MG63 (cell line): ENCODE measurements around the gene PRDX6. TPM values are rescaled to one million over a fixed set of nuclear protein-coding genes. Genes with fewer than 3 reads are reported as not detected.
A peak's percentile ranks its signal among the peaks of the same experiment; 100 is the strongest.
"Not testable (repeated sequence)": the region's sequence is repeated elsewhere in the genome, so short reads cannot be mapped to it uniquely, and the experiment has no call there.

Source experiments
- DNase-seq: peaks from one replicate; pipeline ENCODE4 v3.0.0-alpha.2; 2020
- H3K27me3 ChIP-seq: fragments of 250-450 bp; sonication (Bioruptor Pico); 2 replicates; pipeline ENCODE4 v1.5.1; 2020; ENCODE audit warnings: mild to moderate bottlenecking, moderate library complexity
- H3K36me3 ChIP-seq: fragments of 250-450 bp; sonication (Bioruptor Pico); 2 replicates; pipeline ENCODE4 v1.5.1; 2020; ENCODE audit warnings: mild to moderate bottlenecking, moderate library complexity
- H3K4me3 ChIP-seq: fragments of 250-450 bp; sonication (Bioruptor Pico); 2 replicates; pipeline ENCODE4 v1.5.1; 2020; ENCODE audit warnings: mild to moderate bottlenecking, moderate library complexity
- H3K9me3 ChIP-seq: fragments of 250-450 bp; sonication (Bioruptor Pico); 2 replicates; pipeline ENCODE4 v1.5.1; 2020; ENCODE audit warnings: mild to moderate bottlenecking, moderate library complexity
- total RNA-seq: library from RNA; depleted of rRNA; stranded (reverse); fragments of >200 nt; shearing (Covaris generic); gene quantifications from 2 replicates; pipeline ENCODE4 v1.2.3, GENCODE V29; 2014; ENCODE audit warnings: low replicate concordance

PRDX6 gene
- total RNA-seq, 1 experiment from 2014 or later: 232 TPM

DNA sequence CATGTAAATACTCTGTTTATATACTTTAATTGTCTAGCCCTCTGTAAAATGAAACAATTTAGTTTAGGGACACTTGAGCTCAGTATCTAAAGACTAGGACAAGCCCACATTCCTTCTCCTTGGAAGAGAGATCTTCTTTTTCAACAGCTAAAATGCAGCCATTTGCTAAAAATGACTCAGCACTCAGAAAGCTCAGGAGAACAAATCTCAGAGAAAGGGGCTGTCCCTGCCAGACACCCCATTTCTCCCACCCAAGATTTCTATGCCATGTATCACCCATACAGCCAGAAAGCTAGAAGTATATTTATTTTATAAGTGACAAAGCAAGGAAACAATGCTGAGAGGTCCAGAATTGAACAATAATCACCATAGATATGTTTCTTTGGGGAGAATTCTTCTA lies 23.2 kb upstream of the PRDX6 start:
- Histone ChIP-seq H3K36me3 (no peaks in the 10 kb centered on the region), H3K27me3 (no peaks in the 10 kb centered on the region), H3K9me3 (no peaks in the 10 kb centered on the region), H3K4me3 (no peak overlapping the region)
- no peak for DNase-seq

DNA sequence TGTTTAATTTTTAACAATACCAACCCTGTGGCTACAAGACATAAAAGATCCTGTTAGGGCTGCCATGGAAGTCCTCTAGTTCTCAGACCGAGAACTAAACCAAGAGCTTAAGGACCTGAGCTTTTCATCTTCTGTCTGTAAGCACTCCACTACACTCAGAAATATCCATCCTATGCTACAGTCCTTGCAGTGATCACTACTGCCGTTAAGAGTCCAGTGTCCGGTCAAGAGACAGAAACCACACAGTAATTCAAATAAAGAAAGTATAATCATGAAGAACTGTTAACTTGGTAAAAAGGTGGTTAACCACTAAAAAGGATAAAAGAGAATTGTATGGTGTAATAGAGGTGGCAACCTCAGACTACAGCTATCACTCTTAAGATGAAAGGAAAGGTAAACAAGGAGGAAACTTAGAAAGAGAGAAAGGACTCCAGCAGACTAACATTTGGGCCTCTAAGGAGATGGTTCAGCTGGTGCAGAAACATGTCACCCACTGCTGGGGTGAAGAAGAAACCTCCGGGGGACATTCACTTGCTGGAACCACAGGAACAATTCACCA lies 22.1 kb upstream of the PRDX6 start:
- Histone ChIP-seq H3K36me3 (no peaks in the 10 kb centered on the region), H3K9me3 (no peaks in the 10 kb centered on the region), H3K27me3 (no peaks in the 10 kb centered on the region), H3K4me3 (no peak overlapping the region)
- DNase-seq: no peak

DNA sequence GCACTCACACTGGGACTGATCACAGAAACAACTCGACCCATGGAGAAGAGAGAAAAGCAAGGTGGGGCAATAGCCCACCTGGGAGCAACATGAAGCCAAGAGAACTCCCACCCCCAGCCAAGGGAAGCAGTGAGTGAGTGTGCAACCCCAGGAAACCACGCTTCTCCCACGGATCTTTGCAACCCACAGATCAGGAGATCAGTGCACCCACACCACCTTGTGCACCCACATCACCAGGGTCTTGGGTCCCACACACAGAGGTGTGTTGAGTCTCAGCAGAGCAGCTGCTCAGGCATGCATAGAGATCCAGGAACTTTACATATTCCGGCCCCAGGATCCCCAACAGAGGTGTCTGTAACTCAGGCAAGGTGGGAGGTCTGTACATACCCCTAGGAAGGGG lies 17.2 kb upstream of the PRDX6 start:
- DNase-seq: no peak
- Histone ChIP-seq H3K9me3 (peaks cover 9% of the 10 kb centered on the region), H3K36me3 (no peaks in the 10 kb centered on the region; the same call in 1 of the 2 replicates), H3K4me3 (no peak overlapping the region), H3K27me3 (no peaks in the 10 kb centered on the region)

DNA sequence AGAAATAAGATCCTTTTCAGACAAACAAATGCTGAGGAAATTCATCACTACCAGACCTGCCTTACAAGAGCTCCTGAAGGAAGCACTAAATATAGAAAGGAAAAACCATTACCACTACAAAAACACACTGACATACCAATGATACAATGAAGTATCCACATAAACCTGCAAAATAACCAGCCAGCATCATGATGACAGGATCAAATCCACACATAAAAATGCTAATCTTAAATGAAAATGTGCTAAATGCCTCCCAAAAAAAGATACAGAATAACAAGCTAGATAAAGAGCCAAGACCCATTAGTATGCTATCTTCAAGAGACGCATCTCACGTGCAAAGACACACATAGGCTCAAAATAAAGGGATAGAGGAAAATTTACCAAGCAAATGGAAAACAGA lies 14.5 kb upstream of the PRDX6 start:
- H3K27me3 ChIP-seq, H3K36me3 ChIP-seq, H3K9me3 ChIP-seq, H3K4me3 ChIP-seq, DNase-seq: not testable (repeated sequence)

DNA sequence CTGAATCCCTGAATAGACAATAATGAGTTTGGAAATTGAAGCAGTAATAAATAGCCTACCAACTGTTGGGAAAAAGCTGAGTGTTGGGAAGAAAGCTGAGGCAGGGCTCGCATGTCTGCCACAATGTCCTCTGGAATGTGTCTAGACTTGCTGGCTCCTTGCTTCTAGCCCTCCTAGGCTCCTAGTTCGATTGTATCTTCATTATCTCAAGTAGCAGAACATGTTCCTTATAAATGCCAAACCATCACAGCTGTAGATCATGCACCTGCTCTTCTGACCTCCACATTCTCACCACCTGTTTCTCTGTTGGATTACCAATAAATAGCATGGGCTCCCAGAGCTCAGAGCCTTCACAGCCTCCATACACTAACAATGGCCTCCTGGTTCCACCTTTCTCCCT lies 12.9 kb upstream of the PRDX6 start:
- DNase-seq, H3K27me3 ChIP-seq, H3K36me3 ChIP-seq, H3K4me3 ChIP-seq, H3K9me3 ChIP-seq: not testable (repeated sequence)

DNA sequence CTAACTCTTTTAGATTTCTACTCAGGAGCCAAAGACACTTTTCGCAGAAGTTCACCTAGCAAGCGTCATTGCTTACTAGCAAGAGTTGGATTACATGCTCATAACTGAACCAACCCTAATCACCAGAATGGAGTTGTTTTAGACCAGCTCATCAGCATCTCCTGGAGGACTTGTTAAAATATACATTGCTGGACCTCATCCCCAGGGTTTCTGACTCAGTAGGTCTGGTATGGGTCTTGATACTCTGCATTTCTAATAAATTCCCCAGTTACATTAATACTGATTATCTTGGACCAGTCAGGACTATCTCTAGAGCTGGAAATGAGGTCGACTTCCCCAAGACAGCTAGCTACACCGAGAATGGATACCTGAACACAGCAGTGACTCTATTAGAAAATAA lies 9.7 kb upstream of the PRDX6 start:
- Histone ChIP-seq H3K36me3 (no peaks in the 10 kb centered on the region; the same call in none of the 2 replicates), H3K27me3 (no peaks in the 10 kb centered on the region), H3K9me3 (peaks cover 19% of the 10 kb centered on the region), H3K4me3 (no peak overlapping the region)
- no peak for DNase-seq

DNA sequence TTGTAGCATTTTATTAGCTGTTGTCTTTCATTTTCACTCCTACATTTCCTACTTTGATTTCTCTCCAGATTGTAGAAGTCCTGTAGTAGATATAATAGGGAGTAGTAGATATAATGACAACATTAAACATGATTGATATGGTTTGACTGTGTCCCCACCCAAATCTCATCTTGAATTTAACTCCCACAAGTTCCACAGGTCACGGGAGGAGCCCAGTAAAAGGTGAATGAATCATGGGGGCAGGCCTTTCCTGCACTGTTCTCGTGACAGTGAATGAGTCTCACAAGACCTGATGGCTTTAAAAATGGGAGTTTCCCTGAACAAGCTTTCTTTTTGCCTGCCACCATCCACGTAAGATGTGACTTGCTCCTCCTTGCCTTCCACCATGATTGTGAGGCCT lies 7.5 kb upstream of the PRDX6 start:
- Histone ChIP-seq H3K27me3 (no peaks in the 10 kb centered on the region), H3K36me3 (no peaks in the 10 kb centered on the region; the same call in none of the 2 replicates), H3K9me3 (peaks cover 9% of the 10 kb centered on the region), H3K4me3 (no peak overlapping the region)
- DNase-seq: no peak

DNA sequence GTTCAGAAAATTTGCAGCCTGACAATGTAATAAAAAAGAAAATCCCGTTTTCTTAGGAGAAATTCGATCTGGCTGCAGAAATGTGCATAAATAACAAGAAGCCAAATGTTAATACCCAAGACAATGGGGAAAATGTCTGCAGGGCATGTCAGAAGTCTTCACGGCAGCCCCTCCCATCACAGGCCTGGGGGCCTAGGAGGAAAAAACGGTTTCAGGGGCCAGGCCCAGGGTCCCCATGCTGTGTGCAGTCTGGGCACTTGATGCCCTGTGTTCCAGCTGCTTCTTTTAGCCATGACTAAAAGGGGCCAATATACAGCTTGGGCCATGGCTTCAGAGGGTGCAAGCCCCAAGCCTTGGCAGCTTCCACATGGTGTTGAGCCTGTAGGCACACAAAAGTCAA lies 6.5 kb upstream of the PRDX6 start:
- Histone ChIP-seq H3K9me3 (peaks cover 9% of the 10 kb centered on the region), H3K27me3 (no peaks in the 10 kb centered on the region), H3K4me3 (no peak overlapping the region), H3K36me3 (no peaks in the 10 kb centered on the region; the same call in none of the 2 replicates)
- DNase-seq: no peak

DNA sequence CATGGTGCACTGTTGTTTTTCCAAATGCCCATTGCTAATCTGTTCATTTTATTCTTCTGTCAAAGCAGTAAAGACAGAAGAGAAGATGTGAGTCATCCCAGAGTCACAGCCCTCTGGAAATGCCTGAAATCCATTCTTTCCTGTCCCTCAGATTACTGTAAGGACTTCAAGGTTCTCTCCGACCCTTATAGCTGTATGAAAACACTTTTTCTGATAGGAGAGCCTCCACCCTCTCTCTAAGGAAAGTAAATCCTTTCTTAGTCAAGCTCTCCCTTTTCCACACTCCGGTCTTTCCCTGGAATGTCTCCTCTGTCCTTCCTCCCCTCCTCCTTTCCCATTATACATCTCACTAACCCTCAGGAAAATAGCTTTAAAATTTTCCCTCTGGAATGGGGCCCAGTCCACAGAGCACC lies 3.5 kb upstream of the PRDX6 start:
- peak; percentile 25 for DNase-seq
- Histone ChIP-seq H3K36me3 (peaks cover 6% of the 10 kb centered on the region), H3K9me3 (peaks cover 9% of the 10 kb centered on the region), H3K27me3 (no peaks in the 10 kb centered on the region), H3K4me3 (no peak overlapping the region)

DNA sequence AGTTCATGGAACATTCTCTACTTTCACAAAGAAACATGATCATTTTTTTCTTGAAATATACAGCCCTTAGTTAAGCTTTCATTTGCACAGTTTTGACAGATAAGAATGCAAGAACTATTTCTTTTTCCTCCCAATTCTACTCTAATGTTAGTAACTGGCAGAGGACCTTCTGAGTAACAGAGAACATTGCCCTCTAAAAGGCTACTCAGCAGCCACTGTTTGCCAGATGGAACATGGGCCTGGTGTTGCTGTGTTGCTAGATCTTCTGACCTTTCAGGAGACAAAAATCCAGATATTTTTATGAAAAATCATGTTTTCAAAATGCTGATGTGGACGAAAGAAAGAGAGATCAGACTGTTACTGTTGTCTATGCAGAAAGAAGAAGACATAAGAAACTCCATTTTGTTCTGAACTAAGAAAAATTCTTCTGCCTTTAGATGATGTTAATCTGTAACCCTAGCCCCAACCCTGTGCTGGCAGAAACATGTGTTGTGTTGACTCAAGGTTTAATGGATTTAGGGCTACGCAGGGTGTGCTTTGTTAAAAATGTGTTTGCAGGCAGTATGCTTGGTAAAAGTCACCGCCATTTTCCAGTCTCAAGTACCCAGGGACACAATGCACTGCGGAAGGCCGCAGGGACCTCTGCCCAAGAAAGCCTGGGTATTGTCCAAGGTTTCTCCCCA lies 2.9 kb upstream of the PRDX6 start:
- Histone ChIP-seq H3K9me3 (peaks cover 9% of the 10 kb centered on the region), H3K27me3 (no peaks in the 10 kb centered on the region), H3K36me3 (peaks cover 12% of the 10 kb centered on the region), H3K4me3 (no peak overlapping the region)
- no peak for DNase-seq

DNA sequence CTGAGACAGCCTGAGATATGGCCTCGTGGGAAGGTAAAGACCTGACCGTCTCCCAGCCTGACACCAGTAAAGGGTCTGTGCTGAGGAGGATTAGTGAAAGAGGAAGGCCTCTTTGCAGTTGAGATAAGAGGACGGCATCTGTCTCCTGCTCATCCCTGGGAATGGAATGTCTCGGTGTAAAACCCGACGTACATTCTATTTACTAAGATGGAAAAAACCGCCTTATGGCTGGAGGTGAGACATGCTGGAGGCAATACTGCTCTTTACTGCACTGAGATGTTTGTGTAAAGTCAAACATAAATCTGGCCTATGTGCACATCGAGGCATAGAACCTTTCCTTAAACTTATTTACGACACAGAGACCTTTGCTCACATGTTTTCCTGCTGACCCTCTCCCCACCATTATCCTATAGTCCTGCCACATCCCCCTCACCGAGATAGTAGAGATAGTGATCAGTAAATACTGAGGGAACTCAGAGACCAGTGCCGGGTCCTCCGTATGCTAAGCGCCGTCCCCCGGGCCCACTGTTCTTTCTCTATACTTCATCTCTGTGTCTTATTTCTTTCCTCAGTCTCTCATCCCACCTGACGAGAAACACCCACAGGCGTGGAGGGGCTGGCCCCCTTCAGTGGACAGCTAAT lies 2.2 kb upstream of the PRDX6 start:
- DNase-seq, H3K27me3 ChIP-seq, H3K9me3 ChIP-seq, H3K4me3 ChIP-seq: not testable (repeated sequence)
- H3K36me3 ChIP-seq: peaks cover 19% of the 10 kb centered on the region

DNA sequence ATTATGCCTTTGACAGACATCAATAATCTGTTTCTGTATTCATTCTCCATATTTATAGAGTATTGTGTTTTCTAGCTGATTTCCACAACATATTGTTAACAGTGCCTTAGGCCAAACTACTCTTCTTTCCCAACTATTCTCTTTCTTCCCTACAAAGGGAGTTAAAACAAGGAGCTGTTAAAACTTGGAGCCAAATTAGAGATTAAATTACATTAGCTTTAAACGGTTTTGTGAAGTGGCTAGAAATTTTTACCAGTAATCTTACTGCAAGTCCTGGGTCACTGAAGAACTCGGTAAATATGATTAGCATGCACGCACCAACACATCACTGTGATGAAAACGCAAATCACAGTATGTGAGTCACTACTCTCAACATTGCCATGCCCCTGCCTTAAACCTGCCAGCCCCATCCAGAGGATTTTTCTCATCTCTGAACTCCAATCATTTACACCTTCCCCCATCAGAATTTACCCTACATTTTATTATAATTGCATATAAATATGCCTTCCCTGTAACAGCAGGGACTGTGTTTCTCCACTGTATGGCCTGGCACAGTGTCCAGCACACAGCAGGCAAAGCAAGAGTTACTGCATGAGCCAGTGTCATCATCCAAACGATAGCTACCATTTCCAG lies 1.5 kb upstream of the PRDX6 start:
- peak; percentile 43 for DNase-seq
- Histone ChIP-seq H3K9me3 (peaks cover 7% of the 10 kb centered on the region), H3K36me3 (peaks cover 26% of the 10 kb centered on the region), H3K27me3 (no peaks in the 10 kb centered on the region), H3K4me3 (peak overlapping the region; percentile 95)

DNA sequence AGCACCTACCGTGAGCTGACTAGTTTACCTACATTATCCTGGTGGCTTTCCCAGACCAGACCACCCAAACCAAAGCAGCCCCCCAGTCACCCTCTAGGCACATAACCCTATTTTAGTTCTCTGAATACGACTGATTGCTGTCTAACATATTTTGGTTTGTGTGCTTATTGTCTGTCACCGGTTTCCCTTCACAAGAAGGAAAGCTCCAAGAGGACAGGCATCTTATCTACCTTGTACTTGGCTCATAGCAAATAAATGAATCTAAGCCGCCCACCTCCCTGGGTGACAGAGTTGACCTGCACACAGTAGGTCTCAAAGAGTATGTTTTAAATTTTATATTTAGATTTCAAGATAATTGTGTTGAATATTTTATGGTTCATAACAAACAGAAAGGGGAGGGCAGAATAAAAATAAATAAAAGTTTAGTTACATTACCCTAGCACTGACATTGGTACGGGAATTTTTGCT lies 904 bp upstream of the PRDX6 start:
- peaks cover 32% of the 10 kb centered on the region for H3K36me3 ChIP-seq
- DNase-seq: no peak
- H3K4me3 ChIP-seq: peak overlapping the region; percentile 95
- peaks cover 4% of the 10 kb centered on the region; the same call in 1 of the 2 replicates for H3K9me3 ChIP-seq
- no peaks in the 10 kb centered on the region for H3K27me3 ChIP-seq

DNA sequence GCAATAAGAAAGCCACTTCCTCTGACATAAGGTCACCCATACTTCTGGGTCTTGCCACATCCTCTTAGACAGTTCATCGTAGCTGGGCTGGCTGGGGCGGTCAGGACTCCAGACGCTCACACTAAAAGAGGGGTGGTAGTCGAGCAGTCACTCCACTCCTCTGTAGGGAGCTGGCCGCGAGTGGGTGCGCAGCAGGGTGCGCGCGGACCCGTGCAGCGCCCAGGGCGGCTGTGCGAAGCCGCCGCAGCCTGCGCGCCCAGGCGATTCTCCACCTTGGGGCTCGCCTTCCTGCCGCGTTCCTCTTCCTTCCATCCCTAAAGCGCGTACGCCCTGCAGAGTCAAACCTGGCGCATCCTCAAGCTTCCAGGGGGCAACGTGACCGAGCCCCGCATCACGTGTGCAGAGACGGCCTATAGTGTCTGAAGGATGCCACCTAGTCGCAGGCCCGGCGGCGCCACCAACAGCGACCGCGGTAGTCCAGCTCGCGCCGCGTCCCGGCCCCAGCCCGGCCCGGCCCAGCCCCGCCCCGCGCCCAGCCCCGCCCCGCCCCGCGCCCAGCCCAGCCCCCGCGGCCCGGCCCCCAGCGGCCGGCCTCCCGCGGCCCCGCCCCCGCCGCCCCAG lies 360 bp upstream of the PRDX6 start:
- H3K9me3 ChIP-seq: no peaks in the 10 kb centered on the region
- DNase-seq: peak; percentile 92
- peak overlapping the region; percentile 95 for H3K4me3 ChIP-seq
- peaks cover 37% of the 10 kb centered on the region for H3K36me3 ChIP-seq
- H3K27me3 ChIP-seq: no peaks in the 10 kb centered on the region

DNA sequence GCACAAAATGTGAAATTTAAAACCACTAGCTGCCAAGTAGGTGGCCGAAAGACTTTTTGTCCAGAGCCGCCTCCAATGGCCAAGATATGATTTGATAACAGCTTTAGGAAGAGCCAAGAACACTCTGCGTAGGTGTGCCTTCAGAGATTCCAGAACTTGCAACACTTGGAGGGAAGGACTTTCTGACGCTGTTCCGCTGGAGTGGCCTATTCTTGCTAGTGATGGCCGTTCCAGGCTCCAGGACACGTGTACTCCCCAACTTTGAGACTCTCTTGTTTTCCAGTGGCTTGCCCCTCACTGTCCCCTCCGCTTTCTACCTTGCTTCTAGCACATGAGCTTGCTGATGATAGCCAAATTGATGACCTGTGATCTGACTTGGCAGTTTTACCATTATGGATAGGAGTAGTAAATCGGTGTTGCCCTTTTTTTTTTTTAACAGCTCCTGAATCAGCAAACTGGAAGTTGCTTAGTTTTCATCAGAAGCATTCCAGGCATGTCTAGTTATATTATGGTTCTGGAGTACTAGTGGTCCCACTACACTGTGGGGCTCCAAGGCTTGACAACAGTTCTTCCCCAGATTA lies 1.0 kb downstream of the PRDX6 start:
- Histone ChIP-seq H3K36me3 (peaks cover 51% of the 10 kb centered on the region), H3K9me3 (no peaks in the 10 kb centered on the region), H3K27me3 (no peaks in the 10 kb centered on the region), H3K4me3 (peak overlapping the region; percentile 95)
- peak; percentile 61 for DNase-seq

DNA sequence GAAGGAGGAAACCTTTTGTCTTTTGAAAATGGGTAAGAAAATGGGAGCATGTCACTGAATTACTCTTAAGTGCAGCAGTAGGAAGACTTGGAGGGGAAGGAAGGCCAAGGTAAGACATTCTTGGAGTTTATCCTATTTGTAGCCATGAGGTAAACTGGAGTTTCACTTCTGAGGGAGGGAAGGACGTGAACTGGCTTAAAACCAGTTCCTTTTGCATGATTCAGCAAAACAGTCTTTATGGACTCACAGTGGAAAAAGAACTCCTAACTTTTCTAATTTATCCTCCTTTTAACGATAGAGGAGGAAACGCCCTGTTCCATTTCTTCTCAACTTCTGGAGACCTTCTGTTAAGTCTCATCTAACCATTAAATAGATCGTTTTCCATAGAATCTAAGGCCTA lies 2.5 kb downstream of the PRDX6 start:
- Histone ChIP-seq H3K36me3 (peaks cover 63% of the 10 kb centered on the region), H3K4me3 (peak overlapping the region; percentile 95; the same call in 1 of the 2 replicates), H3K9me3 (no peaks in the 10 kb centered on the region), H3K27me3 (no peaks in the 10 kb centered on the region)
- DNase-seq: no peak
